H9 (cell line): ENCODE measurements around the gene HMGCL. TPM values are rescaled to one million over a fixed set of nuclear protein-coding genes. Genes with fewer than 3 reads are reported as not detected.
"Not testable (repeated sequence)": the region's sequence is repeated elsewhere in the genome, so short reads cannot be mapped to it uniquely, and the experiment has no call there.

Source experiments
- DNase-seq: peaks from one replicate; pipeline ENCODE4 v3.0.0-alpha.2; 2017
- H2AFZ ChIP-seq: one replicate; pipeline ENCODE4 v1.6.1; 2013; ENCODE audit warnings: mild to moderate bottlenecking, low read length, control low read depth, moderate library complexity
- H2AK5ac ChIP-seq: 2 replicates; pipeline ENCODE4 v1.6.1; 2013; ENCODE audit warnings: low read length, control low read depth, mixed read lengths; ENCODE audit not compliant: insufficient read length
- H2BK120ac ChIP-seq: one replicate; pipeline ENCODE4 v1.6.1; 2013; ENCODE audit warnings: low read depth, mild to moderate bottlenecking, low read length, control low read depth, inconsistent platforms; ENCODE audit not compliant: poor library complexity, severe bottlenecking
- H2BK12ac ChIP-seq: 2 replicates; pipeline ENCODE4 v1.6.1; 2013; ENCODE audit warnings: low read length, control low read depth, mixed read lengths, low read depth; ENCODE audit not compliant: insufficient read length
- H2BK15ac ChIP-seq: 2 replicates; pipeline ENCODE4 v1.6.1; 2013; ENCODE audit warnings: low read depth, low read length, control low read depth
- H2BK20ac ChIP-seq: one replicate; pipeline ENCODE4 v1.6.1; 2013; ENCODE audit warnings: low read depth, mild to moderate bottlenecking, low read length, control low read depth, inconsistent platforms; ENCODE audit not compliant: poor library complexity, severe bottlenecking
- H2BK5ac ChIP-seq: 2 replicates; pipeline ENCODE4 v1.6.1; 2013; ENCODE audit warnings: low read length, control low read depth, mixed read lengths; ENCODE audit not compliant: insufficient read length
- H3K14ac ChIP-seq: 2 replicates; pipeline ENCODE4 v1.6.1; 2013; ENCODE audit warnings: low read length, control low read depth; ENCODE audit not compliant: insufficient read depth
- H3K18ac ChIP-seq: 2 replicates; pipeline ENCODE4 v1.6.1; 2013; ENCODE audit warnings: low read depth, mild to moderate bottlenecking, mixed read lengths, low read length, control low read depth; ENCODE audit not compliant: insufficient read length
- H3K23ac ChIP-seq: 2 replicates; pipeline ENCODE4 v1.6.1; 2013; ENCODE audit warnings: low read length, control low read depth, mixed read lengths, low read depth; ENCODE audit not compliant: insufficient read length
- H3K23me2 ChIP-seq: 2 replicates; pipeline ENCODE4 v1.6.1; 2013; ENCODE audit warnings: low read depth, mild to moderate bottlenecking, mixed read lengths, low read length, control low read depth; ENCODE audit not compliant: insufficient read length, poor library complexity, severe bottlenecking
- H3K27ac ChIP-seq: 2 replicates; pipeline ENCODE4 v1.5.1; 2013; ENCODE audit warnings: low read length, control low read depth, mixed read lengths, low read depth; ENCODE audit not compliant: insufficient read length
- H3K27me3 ChIP-seq: 2 replicates; pipeline ENCODE4 v1.6.1; 2013; ENCODE audit warnings: low read length, control low read depth, inconsistent platforms; ENCODE audit not compliant: insufficient read depth
- H3K4ac ChIP-seq: 2 replicates; pipeline ENCODE4 v1.6.1; 2013; ENCODE audit warnings: low read depth, mild to moderate bottlenecking, control low read depth, inconsistent platforms, low read length, moderate library complexity
- H3K4me1 ChIP-seq: 2 replicates; pipeline ENCODE4 v1.6.1; 2013; ENCODE audit warnings: low read length, control low read depth, inconsistent platforms; ENCODE audit not compliant: insufficient read depth
- H3K4me2 ChIP-seq: 2 replicates; pipeline ENCODE4 v1.6.1; 2013; ENCODE audit warnings: low read length, control low read depth, mixed read lengths; ENCODE audit not compliant: insufficient read length, insufficient read depth
- H3K56ac ChIP-seq: 2 replicates; pipeline ENCODE4 v1.6.1; 2013; ENCODE audit warnings: low read depth, mild to moderate bottlenecking, mixed read lengths, low read length, control low read depth; ENCODE audit not compliant: insufficient read length
- H3K79me1 ChIP-seq: 2 replicates; pipeline ENCODE4 v1.6.1; 2013; ENCODE audit warnings: low read depth, mild to moderate bottlenecking, moderate library complexity, low read length, control low read depth, inconsistent platforms; ENCODE audit not compliant: insufficient read depth, poor library complexity, severe bottlenecking
- H3K79me2 ChIP-seq: 2 replicates; pipeline ENCODE4 v1.6.1; 2013; ENCODE audit warnings: low read length, control low read depth, inconsistent platforms; ENCODE audit not compliant: insufficient read depth
- H3K9ac ChIP-seq: 2 replicates; pipeline ENCODE4 v1.6.1; 2013; ENCODE audit warnings: low read length, control low read depth, mixed read lengths; ENCODE audit not compliant: insufficient read length; ENCODE audit errors: extremely low read depth
- H3K9me3 ChIP-seq: one replicate; pipeline ENCODE4 v1.6.1; 2013; ENCODE audit warnings: low read depth, low read length, inconsistent platforms; ENCODE audit not compliant: control insufficient read depth
- H3T11ph ChIP-seq: one replicate; pipeline ENCODE4 v1.6.1; 2013; ENCODE audit warnings: mild to moderate bottlenecking, low read length, control low read depth, inconsistent platforms
- H4K20me1 ChIP-seq: one replicate; pipeline ENCODE4 v1.6.1; 2013; ENCODE audit not compliant: control insufficient read depth, insufficient read length, insufficient read depth
- H4K5ac ChIP-seq: 2 replicates; pipeline ENCODE4 v1.6.1; 2013; ENCODE audit warnings: low read depth, mild to moderate bottlenecking, mixed read lengths, low read length, control low read depth; ENCODE audit not compliant: insufficient read length
- H4K8ac ChIP-seq: replicated peaks from 2 replicates; pipeline ENCODE4 v1.6.1; 2013; ENCODE audit warnings: low read length, control low read depth, mixed read lengths, low read depth; ENCODE audit not compliant: insufficient read length
- H4K91ac ChIP-seq: 2 replicates; pipeline ENCODE4 v1.6.1; 2013; ENCODE audit warnings: low read depth, mild to moderate bottlenecking, moderate library complexity, mixed read lengths, low read length, control low read depth; ENCODE audit not compliant: insufficient read length
- H3K27ac Mint-ChIP-seq, 3 experiments: 2 replicates in 2 of 3; 3 replicates in 1 of 3; pipeline ENCODE4 v1.8.0; 2020 to 2021; ENCODE audit warnings: mixed read lengths in 3 of 3, mild to moderate bottlenecking in 1 of 3, moderate library complexity in 1 of 3
- H3K27me3 Mint-ChIP-seq: 2 replicates; pipeline ENCODE4 v1.8.0; 2021; ENCODE audit warnings: low read depth, mild to moderate bottlenecking, moderate library complexity, mixed read lengths
- H3K36me3 Mint-ChIP-seq, 3 experiments: 2 replicates in 2 of 3; 3 replicates in 1 of 3; pipeline ENCODE4 v1.8.0; 2020 to 2021; ENCODE audit warnings: low read depth in 3 of 3, mixed read lengths in 3 of 3; ENCODE audit not compliant: insufficient read depth in 1 of 3
- H3K4me1 Mint-ChIP-seq, 2 experiments: 2 replicates each; pipeline ENCODE4 v1.8.0; 2020; ENCODE audit warnings: mixed read lengths in 2 of 2
- H3K4me3 Mint-ChIP-seq, 2 experiments: 2 replicates in 1 of 2; 3 replicates in 1 of 2; pipeline ENCODE4 v1.8.0; 2020 to 2021; ENCODE audit warnings: mild to moderate bottlenecking in 2 of 2, mixed read lengths in 2 of 2, moderate library complexity in 1 of 2
- H3K9me3 Mint-ChIP-seq, 2 experiments: 2 replicates in 1 of 2; 3 replicates in 1 of 2; pipeline ENCODE4 v1.8.0; 2020; ENCODE audit warnings: mild to moderate bottlenecking in 2 of 2, mixed read lengths in 2 of 2, moderate library complexity in 1 of 2
- CTCF ChIP-seq: fragments of 200-600 bp; sonication (generic); conservative IDR thresholded peaks from 3 replicates; pipeline ENCODE4 v1.8.0; 2021; ENCODE audit warnings: antibody characterized with exemption, mild to moderate bottlenecking
- WGBS: extraction: QIAGEN DNeasy Blood & Tissue Kit; methylation state at CpG from one replicate; pipeline ENCODE4 v1.1.7; 2013; ENCODE audit warnings: missing lambda C conversion rate, low lambda C conversion rate, mixed read lengths; ENCODE audit not compliant: insufficient read length; ENCODE audit errors: extremely low coverage; 5-methylcytosine and 5-hydroxymethylcytosine counted together
- total RNA-seq: library from RNA; stranded (reverse); gene quantifications from 2 replicates; pipeline ENCODE4 v1.2.1, GENCODE V29; 2021

The HMGCL gene
- total RNA-seq, 1 experiment from 2014 or later, result 15.9 TPM

GRCh38 chr1:23803674-23804073 lies 21.6 kb downstream of the HMGCL start:
- Histone ChIP-seq H3K9ac (no peak overlapping the region), H3K56ac (no peak overlapping the region), H4K20me1 (no peaks in the 10 kb centered on the region), H3K4ac (no peak overlapping the region), H3K4me1 (no peaks in the 10 kb centered on the region; the same call in 1 of the 2 replicates), H2AK5ac (no peak overlapping the region), H2BK12ac (no peak overlapping the region), H2BK120ac (no peak overlapping the region), H4K5ac (no peak overlapping the region), H2BK5ac (no peak overlapping the region), H3K9me3 (no peaks in the 10 kb centered on the region), H3T11ph (no peak overlapping the region), H2BK20ac (no peak overlapping the region), H3K23me2 (peaks cover 11% of the 10 kb centered on the region), H4K8ac (no peak overlapping the region), H3K4me2 (no peak overlapping the region), H4K91ac (no peak overlapping the region), H3K14ac (no peak overlapping the region), H3K27ac (no peak overlapping the region), H3K27me3 (no peaks in the 10 kb centered on the region), H3K23ac (no peak overlapping the region), H2BK15ac (no peak overlapping the region), H3K18ac (no peak overlapping the region), H3K79me1 (no peaks in the 10 kb centered on the region), H2AFZ (no peak overlapping the region), H3K79me2 (no peaks in the 10 kb centered on the region)
- Mint-ChIP-seq H3K9me3 (no peaks in the 10 kb centered on the region), H3K27me3 (peaks cover 11% of the 10 kb centered on the region), H3K4me1 (peaks cover 9 to 11% of the 10 kb centered on the region in 2 experiments), H3K36me3 (peaks cover 0 to 9% (median 5%) of the 10 kb centered on the region in 3 experiments; a peak in 3 of 7 replicates), H3K4me3 (no peak overlapping the region), H3K27ac (no peak overlapping the region)
- DNase-seq, result no peak
- WGBS, result no CpG with 5 or more reads among the region's 5 CpGs
- no peak for TF ChIP-seq CTCF

DNA sequence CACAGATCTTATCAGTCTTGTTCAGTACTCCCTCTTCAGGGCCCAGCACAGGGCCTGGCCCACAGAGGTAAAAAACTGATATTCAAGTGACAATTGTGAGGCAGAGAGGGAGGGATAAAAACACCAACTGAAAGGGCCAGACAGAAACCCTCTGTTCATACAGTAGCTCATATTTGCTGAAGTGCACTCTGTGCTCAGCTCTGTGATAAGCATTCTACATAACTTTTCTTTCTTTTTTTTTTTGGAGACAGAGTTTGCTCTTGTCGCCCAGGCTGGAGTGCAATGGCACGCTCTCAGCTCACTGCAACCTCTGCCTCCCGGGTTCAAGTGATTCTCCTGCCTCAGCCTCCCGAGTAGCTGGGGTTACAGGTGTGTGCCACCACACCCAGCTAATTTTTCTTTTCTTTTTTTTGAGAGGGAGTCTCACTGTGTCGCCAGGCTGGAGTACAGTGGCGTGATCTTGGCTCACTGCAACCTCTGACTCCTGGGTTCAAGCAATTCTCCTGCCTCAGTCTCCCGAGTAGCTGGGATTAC lies 22.4 kb downstream of the HMGCL start:
- not testable (repeated sequence) for H2BK20ac ChIP-seq, H3T11ph ChIP-seq, H2AK5ac ChIP-seq, H2AFZ ChIP-seq, H3K14ac ChIP-seq, H3K56ac ChIP-seq, H3K4me1 ChIP-seq, H3K9ac ChIP-seq, H3K4me3 Mint-ChIP-seq, H3K27me3 ChIP-seq, H2BK15ac ChIP-seq, H3K79me2 ChIP-seq, H3K27ac Mint-ChIP-seq, H4K8ac ChIP-seq, H4K5ac ChIP-seq, H3K27ac ChIP-seq, H3K9me3 Mint-ChIP-seq, H3K9me3 ChIP-seq, DNase-seq, H3K23ac ChIP-seq, H2BK12ac ChIP-seq, H4K91ac ChIP-seq, H2BK5ac ChIP-seq, H4K20me1 ChIP-seq, H3K4ac ChIP-seq, H2BK120ac ChIP-seq, H3K79me1 ChIP-seq, H3K4me2 ChIP-seq, H3K18ac ChIP-seq
- H3K27me3 Mint-ChIP-seq, result peaks cover 11% of the 10 kb centered on the region
- peaks cover 11% of the 10 kb centered on the region for H3K23me2 ChIP-seq
- peaks cover 9 to 11% of the 10 kb centered on the region in 2 experiments for H3K4me1 Mint-ChIP-seq
- H3K36me3 Mint-ChIP-seq, result peaks cover under 1 to 15% (median 11%) of the 10 kb centered on the region in 3 experiments; a peak in 5 of 7 replicates
- no CpG with 5 or more reads among the region's 7 CpGs for WGBS
